C4-2B (cell line): Measurements from ENCODE around the gene SLC19A2.

Experiments used
- CTCF ChIP-seq: fragments of 450-650 bp; conservative IDR thresholded peaks from 2 replicates; pipeline ENCODE4 v1.5.1; 2017; ENCODE audit warnings: mild to moderate bottlenecking
- ZFX ChIP-seq: fragments of 450-650 bp; IDR thresholded peaks from 2 replicates; pipeline ENCODE4 v1.6.1; 2017

GRCh38 chr1:169475806-169476387, 9.8 kb downstream of the SLC19A2 start:
- TF ChIP-seq CTCF, result no peak
- TF ChIP-seq ZFX, result no peak
